EH (cell line): ENCODE data around the gene GPRIN2.
A peak's percentile ranks its signal among the peaks of the same experiment; 100 is the strongest.

Experiments
- DNase-seq: peaks from one replicate; pipeline ENCODE4 v3.0.0-alpha.2; 2015; ENCODE audit warnings: low read depth

GPRIN2 gene

DNA sequence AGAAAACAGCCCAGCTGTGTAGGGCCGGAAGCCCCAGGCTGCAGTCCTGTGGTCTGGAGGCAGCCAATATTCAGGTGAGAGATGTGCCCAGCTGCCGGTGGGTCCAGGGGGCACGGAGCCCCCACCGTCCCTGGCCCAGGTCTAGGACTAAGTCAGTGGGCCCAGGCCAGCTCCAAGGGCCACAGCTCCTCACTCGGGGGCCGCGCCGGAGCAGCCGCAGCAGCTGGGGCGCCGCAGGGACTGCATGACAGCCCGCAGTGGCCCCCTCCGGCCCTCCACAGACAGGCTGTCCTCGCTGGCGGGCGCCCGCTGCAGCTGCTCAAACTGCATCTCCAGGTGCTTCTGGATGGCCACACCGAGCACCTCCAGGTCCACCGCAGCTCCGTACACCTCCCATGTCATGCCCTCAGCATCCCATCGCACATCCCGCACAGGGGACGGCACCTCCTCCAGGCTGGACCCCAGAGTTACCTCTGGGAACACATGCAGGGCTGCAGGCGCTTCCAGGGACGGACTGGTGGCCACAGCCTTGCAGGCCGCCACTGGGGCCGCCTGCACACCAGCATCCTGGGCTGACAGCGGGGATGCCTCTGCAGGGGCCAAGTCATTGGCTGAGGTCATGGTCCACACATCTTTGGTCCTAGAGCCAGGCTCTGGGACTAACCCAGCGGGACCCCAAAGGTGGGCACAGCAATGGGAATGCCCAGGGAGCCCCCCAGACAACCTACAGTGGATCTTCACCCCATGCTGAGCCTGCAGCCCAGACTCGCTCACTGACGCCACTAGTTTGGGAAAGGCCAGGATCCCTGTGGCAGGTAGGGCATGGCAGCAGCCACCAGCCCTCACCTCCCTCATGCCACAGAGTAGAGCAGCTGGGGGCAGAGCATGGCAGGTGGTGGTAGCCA lies 7.0 kb downstream of the GPRIN2 start:
- DNase-seq: no peak

DNA sequence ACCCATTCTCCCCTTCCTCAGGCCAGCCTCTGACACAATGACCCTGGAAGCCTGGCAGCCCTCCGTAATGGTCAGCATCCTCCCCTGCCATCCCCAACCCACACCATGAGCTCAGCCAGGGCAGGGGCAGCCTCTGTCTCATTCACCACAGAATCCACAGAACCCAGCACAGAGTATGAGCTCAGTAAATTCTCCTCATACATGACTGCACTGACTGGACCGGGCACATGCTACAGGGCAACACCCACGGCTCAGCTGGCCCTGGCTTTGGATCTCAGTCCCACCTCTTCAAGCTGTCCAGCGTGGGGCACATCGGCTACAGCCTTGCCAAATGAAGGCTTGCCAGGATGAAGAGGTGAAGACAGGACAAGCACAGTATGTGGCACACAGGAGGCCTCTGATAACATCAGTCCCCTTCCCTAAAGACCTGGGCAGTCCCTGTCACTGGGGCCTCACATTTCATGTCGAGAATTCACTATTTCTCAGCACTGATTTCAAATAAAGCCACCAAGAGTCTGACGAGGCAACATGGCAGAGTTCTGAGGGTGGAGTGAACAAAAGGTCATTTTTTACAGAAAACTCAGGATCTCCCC lies 7.9 kb downstream of the GPRIN2 start:
- peak; percentile 15 for DNase-seq

DNA sequence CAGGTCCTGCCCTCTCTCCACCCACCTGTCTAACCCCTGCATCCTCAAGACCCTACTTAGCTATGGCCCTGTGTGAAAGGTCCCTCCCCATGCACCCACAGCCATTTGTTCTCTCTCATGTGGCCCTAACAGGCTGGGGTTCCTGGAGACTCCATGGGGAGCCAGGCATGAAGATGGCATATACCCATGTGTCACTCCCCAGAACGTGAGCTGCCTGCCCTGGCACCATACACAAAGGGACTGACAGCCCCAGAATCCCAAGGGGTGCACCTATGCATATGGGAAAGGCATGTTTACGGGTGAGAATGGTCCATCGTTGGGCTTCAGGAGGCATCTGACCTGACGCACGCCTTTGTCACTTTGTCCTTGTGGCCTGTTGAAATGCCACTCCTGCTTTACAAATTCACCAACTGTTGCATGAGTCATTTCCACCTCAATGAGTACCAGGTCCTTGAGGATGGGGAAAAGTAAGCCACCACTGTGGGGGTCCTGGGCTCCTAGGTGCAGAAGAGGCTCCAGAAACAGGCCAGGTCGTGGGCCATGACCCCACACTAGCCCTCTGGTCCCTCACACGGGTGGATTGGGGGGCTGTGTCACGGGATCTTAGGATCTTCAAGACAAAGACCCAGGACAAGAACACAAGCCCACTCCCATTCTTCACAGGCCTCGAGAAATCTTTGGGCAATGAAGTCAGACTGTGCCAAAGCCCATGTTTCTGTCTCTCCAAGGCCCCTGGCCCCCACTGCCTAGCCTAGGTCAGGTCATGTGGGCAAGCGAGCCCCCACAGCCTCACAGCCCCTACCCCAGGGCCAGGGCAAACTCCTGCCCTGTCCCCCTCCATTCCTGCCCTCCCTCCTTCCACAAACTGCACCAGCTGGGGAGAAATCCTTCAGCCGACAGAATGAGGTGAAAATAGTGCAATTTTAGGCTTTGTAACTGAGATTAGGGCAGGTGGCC lies 8.6 kb downstream of the GPRIN2 start:
- DNase-seq: no peak

DNA sequence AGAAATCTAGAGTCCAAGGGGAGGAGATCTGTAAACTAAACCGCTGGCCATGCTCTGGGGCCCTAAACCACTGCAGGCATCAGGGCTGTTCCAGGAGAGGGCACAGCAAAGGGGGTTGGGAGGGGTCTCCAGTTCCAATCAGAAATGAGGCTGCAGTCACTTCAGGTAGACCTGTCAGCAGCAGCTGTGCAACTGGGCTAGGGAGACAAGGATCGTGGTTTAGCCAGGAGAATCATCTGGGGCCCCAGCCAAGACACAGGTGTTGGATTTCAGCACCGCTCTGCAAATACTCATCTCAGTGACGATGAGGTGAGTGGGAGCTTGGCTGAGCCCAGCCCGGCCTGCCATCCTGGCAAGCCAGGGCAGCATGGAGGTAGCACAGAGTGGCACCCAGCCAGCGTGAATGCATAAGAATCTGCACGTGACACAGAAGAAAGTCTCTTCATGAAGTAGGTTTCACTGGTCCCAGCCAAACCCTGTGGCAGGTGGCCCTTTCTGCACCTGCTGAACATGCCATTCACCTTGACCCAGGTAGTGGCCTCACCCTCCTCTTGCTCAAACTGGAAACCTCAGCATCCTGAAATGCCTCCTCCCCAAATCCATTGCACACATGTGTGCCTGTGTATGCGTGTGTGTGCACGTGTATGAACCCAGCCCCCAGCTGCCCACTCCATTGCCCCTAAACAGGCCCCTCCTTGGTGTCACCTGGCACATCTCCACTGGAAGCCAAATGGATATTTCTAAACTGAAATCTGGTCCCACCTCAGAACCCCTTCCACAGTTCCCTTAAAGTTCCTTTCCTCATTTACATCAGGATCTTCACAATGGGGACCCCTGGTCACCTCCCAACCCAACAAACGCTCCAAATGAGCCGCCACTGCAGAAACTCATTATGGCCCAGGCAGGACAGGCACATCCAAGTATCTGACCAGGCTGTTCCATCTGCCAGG lies 9.6 kb downstream of the GPRIN2 start:
- no peak for DNase-seq

DNA sequence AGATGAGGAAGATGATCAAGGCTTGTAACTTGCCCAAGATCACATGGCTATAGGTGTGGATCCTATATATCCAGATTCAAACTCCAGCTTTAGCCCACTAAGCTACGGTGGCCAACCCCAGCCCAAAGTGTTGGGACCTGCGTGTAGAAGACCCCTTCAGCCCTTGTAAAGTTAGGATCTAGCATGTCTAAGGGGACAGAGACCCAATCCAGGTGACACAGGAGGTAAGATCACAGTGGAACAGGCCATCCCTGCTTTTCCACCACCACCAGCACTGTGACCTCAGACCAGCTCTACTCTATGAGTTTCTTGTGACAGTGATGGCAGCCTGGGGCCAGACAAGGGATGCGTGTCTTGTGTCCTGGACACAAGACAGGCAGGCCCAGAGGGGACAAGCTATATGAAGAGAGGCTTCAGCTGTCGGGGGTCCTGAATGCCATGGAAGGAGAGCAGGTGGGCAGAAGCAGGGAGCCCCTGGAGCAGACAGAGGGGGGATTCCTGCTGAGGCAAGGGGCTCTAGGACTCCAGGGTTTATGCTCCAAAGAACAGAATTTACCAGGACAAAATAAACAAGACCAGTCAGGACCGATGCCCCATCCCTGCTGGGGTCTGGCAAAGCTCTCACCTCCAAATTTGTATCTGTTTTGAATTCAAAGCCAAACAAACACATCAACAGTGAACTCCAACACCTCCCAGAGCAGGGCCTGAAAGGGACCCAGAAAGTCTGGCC lies 10.4 kb downstream of the GPRIN2 start:
- DNase-seq: no peak

DNA sequence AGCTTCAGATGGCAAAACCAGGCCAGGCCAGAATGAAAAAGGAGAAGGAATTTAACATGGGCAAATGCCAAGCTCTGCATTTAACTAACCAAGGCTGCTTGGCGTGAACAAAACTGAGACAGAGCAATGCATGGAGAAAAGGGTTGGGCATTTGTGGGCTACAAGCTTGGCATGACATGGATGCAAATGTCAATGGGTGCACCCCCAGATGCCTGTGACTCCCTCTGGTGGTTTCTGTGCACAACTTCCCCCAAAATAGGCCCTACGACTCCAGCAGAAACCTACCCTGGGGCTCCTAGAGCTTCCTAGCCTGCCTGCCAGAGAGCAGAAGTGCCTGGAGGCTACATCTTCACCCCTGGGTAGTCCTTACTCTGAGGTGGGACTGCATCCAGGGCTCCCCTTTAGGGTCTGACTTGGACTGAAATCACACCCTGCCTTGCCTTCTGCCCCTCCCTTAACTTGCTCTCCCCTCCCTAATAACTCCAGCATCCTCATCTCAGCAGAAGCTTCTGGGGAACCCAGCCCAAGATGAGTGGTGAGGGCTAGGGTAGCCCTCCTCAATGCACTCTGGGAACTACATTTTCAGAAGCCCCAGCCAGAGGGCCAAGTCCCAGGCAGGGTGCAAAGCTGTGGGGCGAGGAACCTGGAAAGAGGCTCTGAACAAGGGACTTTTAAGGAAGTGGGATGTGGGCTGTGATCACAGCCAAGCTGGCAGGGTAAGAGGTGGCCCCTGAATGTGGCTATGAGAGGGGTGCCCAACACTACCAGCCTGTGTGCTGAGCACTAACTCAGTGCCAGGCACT lies 11.3 kb downstream of the GPRIN2 start:
- peak; percentile 54 for DNase-seq

DNA sequence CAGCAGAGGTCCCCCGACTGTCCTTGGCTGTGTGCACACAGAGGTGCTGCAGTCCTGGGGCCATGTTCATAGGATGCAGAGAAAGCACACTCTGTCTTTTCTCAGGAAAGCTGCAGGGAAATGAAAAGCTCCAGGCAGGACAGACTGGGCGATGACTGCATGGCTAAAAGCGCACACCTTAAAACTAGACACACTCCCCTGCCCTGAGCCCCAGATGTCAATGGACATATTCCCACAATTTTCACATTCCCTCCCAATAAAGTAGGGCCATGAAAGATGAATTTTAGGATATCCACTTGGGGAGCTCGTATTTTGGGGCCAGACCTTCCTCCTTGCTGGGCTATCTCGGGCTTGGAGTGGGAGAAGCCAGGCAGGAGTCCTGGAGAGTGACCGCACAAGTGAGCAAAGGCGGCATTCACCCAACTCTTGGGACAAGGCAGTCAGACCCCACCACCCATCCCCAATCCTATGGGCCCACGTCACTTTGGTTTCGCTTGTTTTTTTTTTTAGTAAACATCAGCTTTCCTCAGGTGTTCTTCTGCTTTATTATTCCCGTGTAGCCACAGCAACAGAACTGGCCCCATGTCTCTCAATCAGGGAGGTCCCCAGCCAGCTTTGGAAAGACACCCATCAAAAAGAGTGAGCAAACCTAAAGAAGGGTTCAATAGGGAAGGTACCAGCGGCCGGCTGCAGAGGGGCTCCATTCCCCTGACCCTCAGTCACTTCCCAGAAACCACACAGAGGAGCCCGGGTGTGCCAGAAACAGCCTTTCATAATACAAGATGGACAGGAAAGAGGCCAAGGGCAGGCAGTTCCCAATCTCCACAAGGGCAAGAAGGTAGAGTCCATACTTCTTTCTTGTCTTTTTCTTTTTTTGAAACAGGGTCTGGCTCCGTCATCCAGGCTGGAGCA lies 12.7 kb downstream of the GPRIN2 start:
- DNase-seq: no peak

DNA sequence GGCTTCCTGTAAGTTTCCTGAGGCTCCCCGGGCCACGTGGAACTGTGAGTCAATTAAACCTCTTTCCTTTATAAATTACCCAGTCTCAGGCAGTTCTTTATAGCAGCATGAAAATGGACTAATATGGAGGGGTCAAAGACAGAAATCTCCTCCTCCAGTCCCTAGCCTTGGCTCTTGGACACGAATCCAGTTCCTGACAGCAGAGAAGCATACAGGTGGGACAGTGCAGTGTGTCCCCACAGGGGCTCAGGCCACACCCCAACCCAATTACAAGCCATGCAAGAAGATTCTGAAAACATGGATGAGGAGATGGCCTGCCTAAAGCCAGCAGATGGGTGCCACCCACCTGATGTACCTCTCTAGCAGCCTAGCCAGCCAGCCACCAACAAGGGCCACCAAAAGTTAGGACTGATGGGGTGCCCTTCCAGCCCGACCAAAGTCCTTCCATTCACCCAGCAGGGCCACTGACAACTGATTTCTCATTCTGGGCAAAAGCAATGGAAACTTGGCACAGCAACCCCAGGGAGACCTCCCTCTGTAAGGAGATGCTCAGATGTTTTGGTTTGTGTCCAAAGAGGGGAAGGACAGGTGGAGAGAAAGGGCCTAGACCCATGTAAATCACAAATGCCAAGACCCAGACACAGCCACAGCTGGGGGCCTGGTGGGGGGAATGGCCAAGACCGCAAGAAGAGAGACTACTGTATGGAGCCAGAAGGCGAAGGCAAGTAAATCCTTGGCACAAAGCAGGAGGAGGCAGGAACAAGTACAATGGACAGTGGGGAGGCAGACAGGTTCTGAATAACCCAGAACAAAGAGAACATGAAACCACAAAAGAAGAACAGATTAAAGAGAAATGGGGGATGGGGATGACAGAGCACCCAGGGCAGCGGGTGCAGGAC lies 13.6 kb downstream of the GPRIN2 start:
- no peak for DNase-seq

DNA sequence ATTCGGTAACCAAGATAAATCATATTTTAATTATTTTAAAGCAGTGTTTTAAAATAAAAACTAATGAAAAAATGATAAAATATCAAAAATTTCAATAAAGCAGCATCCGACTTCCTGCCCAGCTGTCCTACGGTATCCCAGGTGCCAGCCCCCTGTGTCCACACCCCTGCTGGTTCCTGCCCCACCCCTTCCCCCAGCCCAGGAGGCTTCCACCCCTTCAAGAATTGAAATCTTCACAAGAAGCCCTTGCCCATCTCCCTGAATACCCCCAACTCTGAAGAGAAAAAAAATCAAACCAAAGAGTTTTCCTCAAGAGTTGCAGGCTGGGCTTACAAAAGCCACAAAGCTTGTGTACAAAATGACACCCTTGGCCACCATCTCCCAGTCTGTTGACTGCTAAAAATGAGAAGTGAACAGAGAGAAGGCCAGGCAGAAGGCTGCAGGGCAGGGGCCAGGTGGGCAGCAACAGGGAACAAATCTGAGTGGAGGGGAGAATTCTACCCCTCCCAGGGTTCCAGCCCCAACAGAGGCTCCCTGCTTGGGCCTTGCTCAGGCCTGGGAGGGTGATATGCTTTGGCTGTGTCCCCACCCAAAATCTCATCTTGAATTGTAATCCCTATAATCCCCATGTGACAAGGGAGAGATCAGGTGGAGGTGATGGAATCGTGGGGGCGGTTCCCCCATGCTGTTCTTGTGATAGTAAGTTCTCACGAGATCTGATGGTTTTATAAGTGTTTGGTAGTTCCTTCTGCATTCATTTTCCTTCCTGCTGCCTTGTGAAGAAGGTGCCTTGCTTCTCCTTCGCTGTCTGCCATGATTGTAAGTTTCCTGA lies 14.5 kb downstream of the GPRIN2 start:
- no peak for DNase-seq

DNA sequence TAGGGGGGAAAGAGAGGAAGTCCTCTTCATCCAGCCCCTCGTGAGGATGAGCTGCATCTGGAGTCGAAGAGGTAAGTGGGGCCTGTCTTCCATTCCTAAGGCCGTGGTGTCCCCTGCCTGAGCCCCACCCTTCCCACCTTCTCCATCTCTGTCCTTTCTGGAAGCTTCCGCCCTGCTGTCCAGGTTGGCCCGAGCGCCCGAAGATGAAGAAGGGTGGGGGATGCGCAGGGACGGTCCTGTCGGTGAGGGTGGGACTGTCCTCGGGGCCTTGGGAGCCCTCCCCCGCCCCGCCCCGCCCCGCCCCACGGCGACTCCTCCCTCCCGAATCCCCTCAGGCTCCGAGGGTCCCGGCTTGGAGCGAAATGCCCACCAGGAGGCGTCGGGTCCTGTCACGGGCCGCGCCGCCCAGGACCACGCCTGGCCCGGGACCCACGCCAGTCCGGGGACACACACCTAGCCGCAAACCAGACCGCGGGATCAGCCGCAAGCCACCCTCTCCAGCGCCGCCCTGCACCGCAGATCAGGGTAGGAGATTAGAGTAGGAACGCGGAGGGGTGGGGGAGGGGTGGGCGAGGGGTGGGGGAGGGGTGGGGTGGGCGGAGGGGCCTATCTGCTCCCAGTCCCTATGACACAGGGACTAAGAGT lies 15.3 kb downstream of the GPRIN2 start:
- no peak for DNase-seq

DNA sequence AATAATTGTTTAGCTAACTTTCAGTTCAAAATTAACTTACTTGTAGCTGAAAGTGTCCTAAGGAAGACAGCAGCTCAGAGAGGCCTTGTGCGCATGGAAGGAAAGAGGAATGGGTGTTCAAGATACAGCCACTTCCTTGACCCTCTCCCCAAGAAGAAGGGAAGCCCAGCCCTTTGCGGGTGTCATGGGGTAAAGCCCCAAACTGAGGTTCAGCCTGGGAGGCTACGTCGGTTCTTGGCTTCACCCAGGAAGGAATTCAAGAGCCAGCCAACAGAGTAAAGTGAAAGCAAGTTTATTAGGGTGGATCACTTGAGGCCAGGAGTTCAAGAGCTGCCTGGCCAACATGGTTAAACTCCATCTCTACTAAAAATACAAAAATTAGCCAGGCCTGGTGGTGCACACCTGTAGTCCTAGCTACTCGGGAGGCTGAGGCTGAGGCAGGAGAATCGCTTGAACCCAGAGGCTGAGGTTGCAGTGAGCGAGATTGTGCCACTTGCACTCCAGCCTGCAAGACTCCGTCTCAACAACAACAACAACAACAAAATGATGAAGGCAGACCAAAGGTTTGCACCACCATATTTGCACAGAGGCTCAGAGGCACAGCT lies 15.9 kb downstream of the GPRIN2 start:
- no peak for DNase-seq

DNA sequence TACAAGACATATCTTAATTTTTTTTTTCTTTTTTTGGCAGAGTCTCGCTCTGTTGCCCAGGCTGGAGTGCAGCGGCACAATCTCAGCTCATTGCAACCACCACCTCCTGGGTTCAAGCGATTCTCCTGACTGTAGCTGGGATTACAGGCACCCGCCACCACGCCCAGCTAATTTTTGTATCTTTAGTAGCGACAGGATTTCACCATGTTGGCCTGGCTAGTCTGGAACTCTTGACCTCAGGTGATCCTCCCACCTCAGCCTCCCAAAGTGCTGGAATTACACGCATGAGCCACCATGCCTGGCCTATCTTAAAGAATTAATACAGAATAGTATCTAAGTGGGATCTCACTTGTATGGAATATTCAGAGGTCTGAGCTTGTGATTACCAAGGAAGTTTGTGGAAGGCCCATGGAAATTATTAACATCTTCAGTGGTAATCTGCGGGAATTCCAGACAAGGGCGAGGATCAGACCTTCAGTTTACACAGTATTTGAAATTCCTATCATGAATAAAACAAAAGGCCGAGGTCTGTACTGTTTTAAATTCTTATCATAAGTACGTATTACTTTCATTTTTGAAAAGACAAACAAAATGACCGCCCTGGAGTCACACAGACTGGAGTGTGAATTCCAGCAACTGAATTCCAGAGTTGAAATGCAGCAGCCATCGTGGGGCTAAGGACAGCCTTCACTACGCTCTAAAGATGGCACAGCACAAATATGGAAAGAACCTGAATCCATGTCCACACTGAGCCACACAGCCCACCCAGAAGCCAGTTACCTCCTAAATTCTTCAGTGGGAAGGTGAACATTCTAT lies 16.7 kb downstream of the GPRIN2 start:
- peak; percentile 81 for DNase-seq

DNA sequence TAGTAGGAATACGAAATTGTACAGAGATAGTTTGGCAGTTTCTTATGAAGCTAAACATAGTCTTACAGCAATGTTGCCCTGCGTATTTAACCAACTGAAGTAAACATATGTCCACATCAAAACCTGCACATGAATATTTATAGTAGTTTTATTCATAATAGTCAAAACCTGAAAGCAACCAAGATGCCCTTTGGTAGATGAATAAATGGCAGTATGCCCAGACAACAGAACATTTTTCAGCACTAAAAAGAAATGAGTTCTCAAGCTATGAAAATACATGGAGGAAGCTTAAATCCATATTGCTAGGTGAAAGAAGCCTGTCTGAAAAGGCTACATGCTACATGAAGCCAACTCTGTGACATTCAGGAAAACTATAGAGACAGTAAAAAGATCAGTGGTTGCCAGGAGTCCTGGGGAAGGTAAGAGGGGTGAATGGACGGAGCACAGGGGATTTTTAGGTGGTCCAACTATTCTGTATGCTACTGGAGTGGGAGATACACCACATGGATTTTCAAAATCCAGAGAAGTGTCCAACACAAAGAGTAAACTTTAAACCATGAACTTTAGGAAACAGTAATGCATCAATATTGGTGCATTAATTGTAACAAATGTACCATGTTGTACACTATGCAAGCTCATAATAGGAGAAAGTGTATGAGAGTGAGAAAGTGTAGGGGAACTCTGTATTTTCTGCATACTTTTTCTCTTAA lies 17.6 kb downstream of the GPRIN2 start:
- no peak for DNase-seq

DNA sequence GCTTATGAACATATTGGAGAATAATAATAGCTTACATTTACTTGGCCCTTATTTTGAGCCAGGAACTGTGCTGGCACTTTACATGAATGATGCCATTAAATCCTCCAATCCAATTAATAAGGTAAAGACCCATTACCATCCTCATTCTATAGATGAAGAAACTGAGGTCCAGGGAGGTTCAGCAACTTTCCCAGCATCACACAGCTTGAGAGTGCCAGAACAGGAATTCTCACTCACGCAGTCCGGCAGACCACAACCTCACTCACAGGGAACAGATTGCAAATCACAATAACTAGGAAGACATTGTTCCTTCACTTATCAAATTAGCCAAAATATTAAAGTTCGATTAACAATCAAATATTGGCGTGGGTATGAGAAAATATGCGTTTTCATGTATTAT lies 18.3 kb downstream of the GPRIN2 start:
- no peak for DNase-seq
